H9 (cell line): Measurements from ENCODE around the gene YPEL3. TPM values are rescaled to one million over a fixed set of nuclear protein-coding genes. Genes with fewer than 3 reads are reported as not detected.

ENCODE experiments used
- DNase-seq: peaks from one replicate; pipeline ENCODE4 v3.0.0-alpha.2; 2017
- H2AFZ ChIP-seq: one replicate; pipeline ENCODE4 v1.6.1; 2013; ENCODE audit warnings: mild to moderate bottlenecking, low read length, control low read depth, moderate library complexity
- H2AK5ac ChIP-seq: 2 replicates; pipeline ENCODE4 v1.6.1; 2013; ENCODE audit warnings: low read length, control low read depth, mixed read lengths; ENCODE audit not compliant: insufficient read length
- H2BK120ac ChIP-seq: one replicate; pipeline ENCODE4 v1.6.1; 2013; ENCODE audit warnings: low read depth, mild to moderate bottlenecking, low read length, control low read depth, inconsistent platforms; ENCODE audit not compliant: poor library complexity, severe bottlenecking
- H2BK12ac ChIP-seq: 2 replicates; pipeline ENCODE4 v1.6.1; 2013; ENCODE audit warnings: low read length, control low read depth, mixed read lengths, low read depth; ENCODE audit not compliant: insufficient read length
- H2BK15ac ChIP-seq: 2 replicates; pipeline ENCODE4 v1.6.1; 2013; ENCODE audit warnings: low read depth, low read length, control low read depth
- H2BK20ac ChIP-seq: one replicate; pipeline ENCODE4 v1.6.1; 2013; ENCODE audit warnings: low read depth, mild to moderate bottlenecking, low read length, control low read depth, inconsistent platforms; ENCODE audit not compliant: poor library complexity, severe bottlenecking
- H2BK5ac ChIP-seq: 2 replicates; pipeline ENCODE4 v1.6.1; 2013; ENCODE audit warnings: low read length, control low read depth, mixed read lengths; ENCODE audit not compliant: insufficient read length
- H3K14ac ChIP-seq: 2 replicates; pipeline ENCODE4 v1.6.1; 2013; ENCODE audit warnings: low read length, control low read depth; ENCODE audit not compliant: insufficient read depth
- H3K18ac ChIP-seq: 2 replicates; pipeline ENCODE4 v1.6.1; 2013; ENCODE audit warnings: low read depth, mild to moderate bottlenecking, mixed read lengths, low read length, control low read depth; ENCODE audit not compliant: insufficient read length
- H3K23ac ChIP-seq: 2 replicates; pipeline ENCODE4 v1.6.1; 2013; ENCODE audit warnings: low read length, control low read depth, mixed read lengths, low read depth; ENCODE audit not compliant: insufficient read length
- H3K23me2 ChIP-seq: 2 replicates; pipeline ENCODE4 v1.6.1; 2013; ENCODE audit warnings: low read depth, mild to moderate bottlenecking, mixed read lengths, low read length, control low read depth; ENCODE audit not compliant: insufficient read length, poor library complexity, severe bottlenecking
- H3K27ac ChIP-seq: 2 replicates; pipeline ENCODE4 v1.5.1; 2013; ENCODE audit warnings: low read length, control low read depth, mixed read lengths, low read depth; ENCODE audit not compliant: insufficient read length
- H3K27me3 ChIP-seq: 2 replicates; pipeline ENCODE4 v1.6.1; 2013; ENCODE audit warnings: low read length, control low read depth, inconsistent platforms; ENCODE audit not compliant: insufficient read depth
- H3K4ac ChIP-seq: 2 replicates; pipeline ENCODE4 v1.6.1; 2013; ENCODE audit warnings: low read depth, mild to moderate bottlenecking, control low read depth, inconsistent platforms, low read length, moderate library complexity
- H3K4me1 ChIP-seq: 2 replicates; pipeline ENCODE4 v1.6.1; 2013; ENCODE audit warnings: low read length, control low read depth, inconsistent platforms; ENCODE audit not compliant: insufficient read depth
- H3K4me2 ChIP-seq: 2 replicates; pipeline ENCODE4 v1.6.1; 2013; ENCODE audit warnings: low read length, control low read depth, mixed read lengths; ENCODE audit not compliant: insufficient read length, insufficient read depth
- H3K56ac ChIP-seq: 2 replicates; pipeline ENCODE4 v1.6.1; 2013; ENCODE audit warnings: low read depth, mild to moderate bottlenecking, mixed read lengths, low read length, control low read depth; ENCODE audit not compliant: insufficient read length
- H3K79me1 ChIP-seq: 2 replicates; pipeline ENCODE4 v1.6.1; 2013; ENCODE audit warnings: low read depth, mild to moderate bottlenecking, moderate library complexity, low read length, control low read depth, inconsistent platforms; ENCODE audit not compliant: insufficient read depth, poor library complexity, severe bottlenecking
- H3K79me2 ChIP-seq: 2 replicates; pipeline ENCODE4 v1.6.1; 2013; ENCODE audit warnings: low read length, control low read depth, inconsistent platforms; ENCODE audit not compliant: insufficient read depth
- H3K9ac ChIP-seq: 2 replicates; pipeline ENCODE4 v1.6.1; 2013; ENCODE audit warnings: low read length, control low read depth, mixed read lengths; ENCODE audit not compliant: insufficient read length; ENCODE audit errors: extremely low read depth
- H3K9me3 ChIP-seq: one replicate; pipeline ENCODE4 v1.6.1; 2013; ENCODE audit warnings: low read depth, low read length, inconsistent platforms; ENCODE audit not compliant: control insufficient read depth
- H3T11ph ChIP-seq: one replicate; pipeline ENCODE4 v1.6.1; 2013; ENCODE audit warnings: mild to moderate bottlenecking, low read length, control low read depth, inconsistent platforms
- H4K20me1 ChIP-seq: one replicate; pipeline ENCODE4 v1.6.1; 2013; ENCODE audit not compliant: control insufficient read depth, insufficient read length, insufficient read depth
- H4K5ac ChIP-seq: 2 replicates; pipeline ENCODE4 v1.6.1; 2013; ENCODE audit warnings: low read depth, mild to moderate bottlenecking, mixed read lengths, low read length, control low read depth; ENCODE audit not compliant: insufficient read length
- H4K8ac ChIP-seq: replicated peaks from 2 replicates; pipeline ENCODE4 v1.6.1; 2013; ENCODE audit warnings: low read length, control low read depth, mixed read lengths, low read depth; ENCODE audit not compliant: insufficient read length
- H4K91ac ChIP-seq: 2 replicates; pipeline ENCODE4 v1.6.1; 2013; ENCODE audit warnings: low read depth, mild to moderate bottlenecking, moderate library complexity, mixed read lengths, low read length, control low read depth; ENCODE audit not compliant: insufficient read length
- H3K27ac Mint-ChIP-seq, 3 experiments: 2 replicates in 2 of 3; 3 replicates in 1 of 3; pipeline ENCODE4 v1.8.0; 2020 to 2021; ENCODE audit warnings: mixed read lengths in 3 of 3, mild to moderate bottlenecking in 1 of 3, moderate library complexity in 1 of 3
- H3K27me3 Mint-ChIP-seq: 2 replicates; pipeline ENCODE4 v1.8.0; 2021; ENCODE audit warnings: low read depth, mild to moderate bottlenecking, moderate library complexity, mixed read lengths
- H3K36me3 Mint-ChIP-seq, 3 experiments: 2 replicates in 2 of 3; 3 replicates in 1 of 3; pipeline ENCODE4 v1.8.0; 2020 to 2021; ENCODE audit warnings: low read depth in 3 of 3, mixed read lengths in 3 of 3; ENCODE audit not compliant: insufficient read depth in 1 of 3
- H3K4me1 Mint-ChIP-seq, 2 experiments: 2 replicates each; pipeline ENCODE4 v1.8.0; 2020; ENCODE audit warnings: mixed read lengths in 2 of 2
- H3K4me3 Mint-ChIP-seq, 2 experiments: 2 replicates in 1 of 2; 3 replicates in 1 of 2; pipeline ENCODE4 v1.8.0; 2020 to 2021; ENCODE audit warnings: mild to moderate bottlenecking in 2 of 2, mixed read lengths in 2 of 2, moderate library complexity in 1 of 2
- H3K9me3 Mint-ChIP-seq, 2 experiments: 2 replicates in 1 of 2; 3 replicates in 1 of 2; pipeline ENCODE4 v1.8.0; 2020; ENCODE audit warnings: mild to moderate bottlenecking in 2 of 2, mixed read lengths in 2 of 2, moderate library complexity in 1 of 2
- WGBS: extraction: QIAGEN DNeasy Blood & Tissue Kit; methylation state at CpG from one replicate; pipeline ENCODE4 v1.1.7; 2013; ENCODE audit warnings: missing lambda C conversion rate, low lambda C conversion rate, mixed read lengths; ENCODE audit not compliant: insufficient read length; ENCODE audit errors: extremely low coverage; 5-methylcytosine and 5-hydroxymethylcytosine counted together
- total RNA-seq: library from RNA; stranded (reverse); gene quantifications from 2 replicates; pipeline ENCODE4 v1.2.1, GENCODE V29; 2021
- TF ChIP-seq, protein P1 (sequence below): fragments of 200-600 bp; sonication (generic); conservative IDR thresholded peaks from 3 replicates; pipeline ENCODE4 v1.8.0; 2021; ENCODE audit warnings: antibody characterized with exemption, mild to moderate bottlenecking

YPEL3 gene
- total RNA-seq, 1 experiment from 2014 or later = 27.5 TPM

DNA sequence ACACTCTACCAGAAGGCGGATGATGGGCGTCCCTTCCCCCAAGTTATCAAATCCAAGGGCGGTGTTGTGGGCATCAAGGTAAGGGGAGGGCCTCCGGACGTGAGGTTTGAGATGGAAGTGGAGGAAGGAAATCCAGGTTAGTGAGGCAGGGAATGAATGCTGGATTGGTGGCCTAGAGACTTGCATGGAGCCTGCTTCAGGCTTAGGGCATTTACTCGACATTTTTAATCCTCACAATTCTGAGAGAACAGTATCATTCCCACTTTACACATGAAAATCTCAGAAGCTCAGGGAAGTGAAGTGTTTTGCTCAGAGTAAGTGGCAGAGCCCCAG is 28.5 kb downstream of the YPEL3 start:
- Histone ChIP-seq H3K9me3 (no peaks in the 10 kb centered on the region), H3K4me2 (peak overlapping the region; percentile 89), H3K14ac (no peak overlapping the region), H3K23me2 (peaks cover 17% of the 10 kb centered on the region), H2BK20ac (no peak overlapping the region), H2BK120ac (no peak overlapping the region), H3K4ac (no peak overlapping the region), H2BK15ac (no peak overlapping the region), H3K27ac (no peak overlapping the region), H3K56ac (no peak overlapping the region), H4K20me1 (no peaks in the 10 kb centered on the region), H3K18ac (no peak overlapping the region), H3K79me2 (peaks cover 12% of the 10 kb centered on the region; the same call in 1 of the 2 replicates), H2AFZ (no peak overlapping the region), H2AK5ac (no peak overlapping the region), H2BK12ac (no peak overlapping the region), H4K91ac (no peak overlapping the region), H4K5ac (no peak overlapping the region), H2BK5ac (no peak overlapping the region), H3K27me3 (no peaks in the 10 kb centered on the region), H3K79me1 (peaks cover 7% of the 10 kb centered on the region), H3K23ac (no peak overlapping the region), H3K4me1 (no peaks in the 10 kb centered on the region; the same call in 1 of the 2 replicates), H4K8ac (no peak overlapping the region), H3T11ph (no peak overlapping the region), H3K9ac (no peak overlapping the region)
- Mint-ChIP-seq H3K27ac (peak overlapping the region in 2 of 3 experiments; percentile 85 to 88; a peak in 4 of 7 replicates), H3K4me1 (peaks cover 19 to 30% of the 10 kb centered on the region in 2 experiments), H3K4me3 (peak overlapping the region; percentile 88 to 94), H3K36me3 (peaks cover 51 to 65% (median 58%) of the 10 kb centered on the region in 3 experiments), H3K27me3 (no peaks in the 10 kb centered on the region; the same call in 1 of the 2 replicates), H3K9me3 (no peaks in the 10 kb centered on the region; a peak in 1 of 5 replicates)
- TF ChIP-seq, protein P1, sequence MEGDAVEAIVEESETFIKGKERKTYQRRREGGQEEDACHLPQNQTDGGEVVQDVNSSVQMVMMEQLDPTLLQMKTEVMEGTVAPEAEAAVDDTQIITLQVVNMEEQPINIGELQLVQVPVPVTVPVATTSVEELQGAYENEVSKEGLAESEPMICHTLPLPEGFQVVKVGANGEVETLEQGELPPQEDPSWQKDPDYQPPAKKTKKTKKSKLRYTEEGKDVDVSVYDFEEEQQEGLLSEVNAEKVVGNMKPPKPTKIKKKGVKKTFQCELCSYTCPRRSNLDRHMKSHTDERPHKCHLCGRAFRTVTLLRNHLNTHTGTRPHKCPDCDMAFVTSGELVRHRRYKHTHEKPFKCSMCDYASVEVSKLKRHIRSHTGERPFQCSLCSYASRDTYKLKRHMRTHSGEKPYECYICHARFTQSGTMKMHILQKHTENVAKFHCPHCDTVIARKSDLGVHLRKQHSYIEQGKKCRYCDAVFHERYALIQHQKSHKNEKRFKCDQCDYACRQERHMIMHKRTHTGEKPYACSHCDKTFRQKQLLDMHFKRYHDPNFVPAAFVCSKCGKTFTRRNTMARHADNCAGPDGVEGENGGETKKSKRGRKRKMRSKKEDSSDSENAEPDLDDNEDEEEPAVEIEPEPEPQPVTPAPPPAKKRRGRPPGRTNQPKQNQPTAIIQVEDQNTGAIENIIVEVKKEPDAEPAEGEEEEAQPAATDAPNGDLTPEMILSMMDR = no peak
- no peak for DNase-seq
- no CpG with 5 or more reads among the region's 6 CpGs for WGBS
